ENCODE data around the gene SREK1.

The SREK1 gene

GRCh38 chr5:66139318-66139712 lies 4.8 kb upstream of the SREK1 start:
- TF ChIP-seq CTCF (IDR thresholded peaks at IDR 0.05; ENCODE audit: insufficient read depth, low read length, poor library complexity, severe bottlenecking), result no peak
- no peak for DNase-seq (ENCODE audit: extremely low read depth, insufficient read length)
- Histone ChIP-seq H3K4me3 (replicated peaks; ENCODE audit: low read depth, low read length) (no peak overlapping the region), H3K27me3 (replicated peaks; ENCODE audit: control insufficient read depth, insufficient read depth, low read length) (no peaks in the 10 kb centered on the region), H3K36me3 (ENCODE audit: control insufficient read depth, insufficient read depth, low read length) (no peaks in the 10 kb centered on the region)

DNA sequence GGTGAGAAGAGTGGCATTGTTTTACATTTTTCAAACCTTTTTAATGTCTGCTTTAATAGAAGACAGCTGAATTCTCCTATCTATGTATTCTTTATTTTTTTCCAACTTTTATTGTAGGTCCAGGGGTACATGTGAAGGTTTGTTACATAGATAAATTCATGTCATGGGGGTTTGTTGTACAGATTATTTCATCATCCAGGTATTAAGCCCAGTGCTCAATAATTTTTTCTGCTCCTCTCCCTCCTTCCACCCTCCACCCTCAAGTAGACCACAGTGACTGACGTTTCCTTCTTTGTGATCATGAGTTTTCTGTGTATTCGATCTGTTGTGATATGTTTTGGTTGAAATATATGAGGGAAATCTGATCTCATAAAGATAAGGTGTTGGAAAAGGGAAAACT lies 1.7 kb upstream of the SREK1 start:
- no peaks in the 10 kb centered on the region for H3K36me3 ChIP-seq (ENCODE audit: control insufficient read depth, insufficient read depth, low read length)
- no peak for DNase-seq (ENCODE audit: extremely low read depth, insufficient read length)
- TF ChIP-seq CTCF (IDR thresholded peaks at IDR 0.05; ENCODE audit: insufficient read depth, low read length, poor library complexity, severe bottlenecking), result no peak
- no peak overlapping the region for H3K4me3 ChIP-seq (replicated peaks; ENCODE audit: low read depth, low read length)
- no peaks in the 10 kb centered on the region for H3K27me3 ChIP-seq (replicated peaks; ENCODE audit: control insufficient read depth, insufficient read depth, low read length)

DNA sequence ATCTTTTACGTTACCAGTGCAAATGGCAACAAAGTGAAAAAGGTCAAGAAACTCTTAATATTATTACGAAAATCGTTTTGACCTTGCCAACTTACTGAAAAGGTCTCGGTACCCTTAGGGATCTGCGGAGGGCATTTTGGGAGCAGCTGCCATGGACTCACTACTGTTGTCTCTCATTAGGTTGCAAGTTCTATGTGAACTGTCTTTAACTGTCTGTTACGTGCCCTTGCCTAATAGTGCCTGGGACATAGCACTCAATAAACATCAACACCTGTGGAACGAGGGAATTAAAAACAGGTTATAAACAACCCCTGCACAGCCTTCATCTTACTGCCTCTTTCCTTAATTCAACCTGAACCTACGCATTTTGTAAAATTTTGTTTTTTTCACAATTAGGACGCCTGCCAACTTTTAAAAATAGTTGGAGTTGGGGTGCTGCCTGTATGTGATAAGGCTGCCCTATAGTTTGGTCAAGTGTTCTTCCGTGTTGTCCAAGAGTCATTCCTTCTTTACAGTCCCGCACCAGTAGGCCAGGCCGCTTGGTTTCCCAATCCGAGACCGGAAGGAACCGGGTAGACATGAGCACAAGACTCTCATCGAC lies 527 bp upstream of the SREK1 start:
- DNase-seq (ENCODE audit: extremely low read depth, insufficient read length), result no peak
- H3K27me3 ChIP-seq (replicated peaks; ENCODE audit: control insufficient read depth, insufficient read depth, low read length), result no peaks in the 10 kb centered on the region
- H3K4me3 ChIP-seq (replicated peaks; ENCODE audit: low read depth, low read length), result peak overlapping the region; percentile 94
- no peaks in the 10 kb centered on the region for H3K36me3 ChIP-seq (ENCODE audit: control insufficient read depth, insufficient read depth, low read length)
- TF ChIP-seq CTCF (IDR thresholded peaks at IDR 0.05; ENCODE audit: insufficient read depth, low read length, poor library complexity, severe bottlenecking), result no peak

DNA sequence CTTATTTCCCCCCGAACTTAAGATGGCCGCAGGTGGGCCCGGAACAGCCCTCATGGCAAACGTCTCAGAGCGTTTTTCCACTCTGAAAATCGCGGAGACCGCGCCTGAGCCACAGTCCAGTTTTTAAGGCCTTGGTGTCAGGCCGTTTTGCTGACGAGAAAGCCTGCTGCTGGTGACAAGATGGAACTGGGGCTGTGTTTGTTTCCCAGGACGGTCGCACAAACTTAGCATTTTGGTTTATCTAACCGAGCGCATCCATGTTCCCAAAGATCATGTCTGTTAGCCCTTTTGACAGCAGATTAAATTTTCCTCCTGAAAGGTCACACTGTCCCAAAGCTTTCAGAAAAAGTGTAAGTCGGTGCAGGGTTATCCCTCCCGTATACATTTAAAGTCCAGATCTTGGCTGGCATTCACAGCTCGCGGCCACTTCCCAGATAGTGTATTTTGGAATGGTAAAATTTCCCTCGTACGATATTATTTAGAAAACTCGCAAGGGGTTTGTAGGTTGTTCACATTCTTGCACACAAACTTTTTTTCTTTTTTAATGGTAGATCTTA lies 812 bp downstream of the SREK1 start:
- DNase-seq (ENCODE audit: extremely low read depth, insufficient read length), result no peak
- H3K4me3 ChIP-seq (replicated peaks; ENCODE audit: low read depth, low read length), result peak overlapping the region; percentile 94
- no peaks in the 10 kb centered on the region for H3K36me3 ChIP-seq (ENCODE audit: control insufficient read depth, insufficient read depth, low read length)
- TF ChIP-seq CTCF (IDR thresholded peaks at IDR 0.05; ENCODE audit: insufficient read depth, low read length, poor library complexity, severe bottlenecking), result no peak
- no peaks in the 10 kb centered on the region for H3K27me3 ChIP-seq (replicated peaks; ENCODE audit: control insufficient read depth, insufficient read depth, low read length)

- H3K36me3 ChIP-seq (ENCODE audit: control insufficient read depth, insufficient read depth, low read length), result no peaks in the 10 kb centered on the region
- peak overlapping the region; percentile 94 for H3K4me3 ChIP-seq (replicated peaks; ENCODE audit: low read depth, low read length)
- H3K27me3 ChIP-seq (replicated peaks; ENCODE audit: control insufficient read depth, insufficient read depth, low read length), result no peaks in the 10 kb centered on the region
- no peak for DNase-seq (ENCODE audit: extremely low read depth, insufficient read length)
- no peak for TF ChIP-seq CTCF (IDR thresholded peaks at IDR 0.05; ENCODE audit: insufficient read depth, low read length, poor library complexity, severe bottlenecking)
Measured at GRCh38 chr5:66145737-66146136, 1.6 kb downstream of the SREK1 start.

DNA sequence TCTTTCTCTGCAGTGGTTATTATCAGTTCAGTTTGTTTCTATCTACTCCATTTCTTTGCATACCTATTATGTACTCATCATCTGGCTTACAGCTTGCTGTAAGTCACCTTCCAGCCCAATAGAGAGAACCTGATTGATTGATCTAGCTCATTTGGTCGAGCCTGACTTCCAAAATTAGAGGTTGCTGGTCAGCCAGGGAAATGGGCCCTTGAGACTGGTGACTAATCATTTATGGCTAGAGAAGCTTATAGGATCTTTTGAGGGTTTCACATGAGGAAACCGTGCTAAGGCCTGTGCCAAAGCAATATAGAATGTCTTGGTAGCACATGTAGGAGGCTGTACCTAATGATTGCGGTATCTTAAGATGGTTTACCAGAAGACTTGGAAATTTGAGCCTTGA lies 5.8 kb downstream of the SREK1 start:
- DNase-seq (ENCODE audit: extremely low read depth, insufficient read length), result no peak
- TF ChIP-seq CTCF (IDR thresholded peaks at IDR 0.05; ENCODE audit: insufficient read depth, low read length, poor library complexity, severe bottlenecking), result no peak
- Histone ChIP-seq H3K4me3 (replicated peaks; ENCODE audit: low read depth, low read length) (no peak overlapping the region), H3K36me3 (ENCODE audit: control insufficient read depth, insufficient read depth, low read length) (no peaks in the 10 kb centered on the region), H3K27me3 (replicated peaks; ENCODE audit: control insufficient read depth, insufficient read depth, low read length) (no peaks in the 10 kb centered on the region)

Data from GM06990 (cell line).